Cardiac fibroblast (primary cell): ENCODE data around the gene UNC5B.
"Not testable (repeated sequence)": the region's sequence is repeated elsewhere in the genome, so short reads cannot be mapped to it uniquely, and the experiment has no call there.

Source experiments
- DNase-seq, 2 donors: peaks; one replicate each; pipeline versions ENCODE4 v3.0.0 to v3.0.0-alpha.2; 2010; ENCODE audit warnings: low read depth in 2 of 2
- H3K4me3 ChIP-seq, 2 donors: replicated peaks in 1 of 2; 1 replicate in 1 of 2; 2 replicates in 1 of 2; pipeline ENCODE4 v1.5.1; 2011; ENCODE audit warnings: low read depth in 2 of 2, low read length in 2 of 2, mild to moderate bottlenecking in 2 of 2, moderate library complexity in 1 of 2
- CTCF ChIP-seq: IDR thresholded peaks from one replicate; pipeline ENCODE4 v1.5.1; 2011; ENCODE audit warnings: low read depth, mild to moderate bottlenecking, low read length, inconsistent platforms

Gene UNC5B

GRCh38 chr10:71272056-71272771, 59.8 kb downstream of the UNC5B start:
- DNase-seq: peak; percentile 76 to 89

DNA sequence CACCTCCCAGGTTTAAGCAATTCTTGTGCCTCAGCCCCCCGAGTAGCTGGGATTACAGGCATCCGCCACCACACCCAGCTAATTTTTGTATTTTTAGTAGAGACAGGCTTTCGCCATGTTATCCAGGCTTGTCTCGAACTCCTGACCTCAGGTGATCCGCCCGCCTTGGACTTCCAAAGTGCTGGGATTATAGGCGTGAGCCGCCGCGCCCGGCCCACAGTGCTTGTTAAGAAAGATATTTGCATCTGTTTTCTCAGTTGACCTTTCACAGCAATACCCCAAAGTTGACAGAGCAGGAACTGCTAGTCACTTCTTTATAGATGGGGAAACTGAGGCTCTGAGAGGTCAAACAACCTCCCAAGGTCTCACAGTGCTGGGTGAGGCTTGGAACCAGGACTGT, 60.6 kb downstream of the UNC5B start:
- DNase-seq, H3K4me3 ChIP-seq: not testable (repeated sequence)

More at GRCh38 chr10:71272056-71272771, 59.8 kb downstream of the UNC5B start:
- no peak overlapping the region for H3K4me3 ChIP-seq
- TF ChIP-seq CTCF: no peak

DNA sequence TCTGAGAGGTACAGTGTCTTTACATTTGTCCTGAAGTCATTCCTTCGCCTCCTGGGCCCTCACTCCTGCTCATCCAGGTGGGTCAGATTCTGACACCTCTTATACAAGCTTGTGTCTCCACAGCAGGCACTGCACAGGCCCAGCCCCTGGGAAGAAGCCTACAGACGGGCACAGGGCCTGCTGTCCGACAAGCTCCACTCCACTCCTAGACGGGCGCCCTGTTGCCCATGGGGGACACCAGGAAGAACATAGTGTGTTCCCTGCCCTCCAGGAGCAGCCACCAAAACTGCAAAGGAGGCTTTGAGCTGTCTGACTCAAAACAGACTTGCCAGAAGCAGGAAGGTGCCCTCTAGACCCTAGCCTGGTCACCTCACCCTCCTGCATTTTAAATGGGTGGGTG, 61.1 kb downstream of the UNC5B start:
- no peak for TF ChIP-seq CTCF
- no peak overlapping the region for H3K4me3 ChIP-seq
- no peak for DNase-seq

- no peak for TF ChIP-seq CTCF
- H3K4me3 ChIP-seq: no peak overlapping the region
- no peak for DNase-seq
Measured at GRCh38 chr10:71274901-71275796, 62.8 kb downstream of the UNC5B start.

DNA sequence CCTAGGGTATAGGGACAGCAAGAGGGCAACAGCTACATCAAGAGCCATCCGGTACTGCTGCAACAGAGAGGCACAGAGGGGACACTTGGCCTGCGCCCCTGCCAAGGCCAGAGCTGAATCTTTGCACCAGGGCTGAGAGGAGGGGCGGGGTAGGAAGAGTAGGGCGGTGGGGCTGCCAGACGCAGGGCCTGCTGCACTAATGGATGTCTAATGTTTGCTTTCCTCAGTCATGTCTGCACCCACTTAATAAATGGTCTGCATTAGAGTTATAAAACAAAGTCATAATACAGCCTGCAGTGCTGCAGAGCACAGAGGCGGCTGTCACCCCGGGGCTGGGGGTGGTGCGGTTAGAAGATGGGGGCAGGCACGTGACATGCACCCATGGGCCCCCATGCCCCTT, 64.5 kb downstream of the UNC5B start:
- no peak overlapping the region for H3K4me3 ChIP-seq
- no peak for DNase-seq
- TF ChIP-seq CTCF: no peak

DNA sequence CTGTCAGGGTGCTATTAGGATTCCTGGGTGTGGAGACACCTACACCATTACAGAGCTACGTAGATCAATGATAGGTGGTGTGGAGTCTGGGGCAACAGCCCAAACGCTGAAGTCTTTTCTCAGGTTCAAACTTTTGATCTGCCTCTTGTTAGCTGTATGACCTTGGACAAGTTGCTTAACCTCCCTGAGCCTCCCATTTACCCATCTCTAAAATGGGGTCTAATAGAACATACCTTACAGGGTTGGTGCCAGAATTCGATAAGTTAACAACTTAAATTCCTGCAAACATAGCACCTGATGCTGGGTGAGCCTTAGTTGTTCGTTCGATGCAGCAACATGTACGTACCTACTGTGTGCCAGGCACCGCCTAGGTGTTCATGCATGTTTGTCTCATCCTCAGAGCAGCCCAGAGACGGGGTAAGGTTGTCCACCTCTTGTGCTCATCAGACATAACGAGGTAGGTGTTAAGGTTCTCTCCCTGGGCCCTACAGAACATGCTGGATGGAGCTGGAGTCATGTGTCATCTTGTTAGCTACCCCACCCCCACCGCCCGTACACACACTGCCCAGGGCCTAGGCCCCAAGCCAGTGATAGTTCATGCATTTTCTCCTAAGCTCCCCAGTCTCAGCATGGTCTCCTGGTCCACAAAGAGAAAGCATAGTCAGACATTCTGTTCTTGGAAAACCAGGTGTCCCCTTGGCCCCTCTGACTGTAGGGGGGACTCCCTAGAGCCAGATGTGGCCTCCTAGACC, 65.7 kb downstream of the UNC5B start:
- TF ChIP-seq CTCF: no peak
- no peak for DNase-seq
- H3K4me3 ChIP-seq: no peak overlapping the region
